LNCAP (cell line): ENCODE results near the gene POFUT2.

Source experiments
- TF ChIP-seq, protein P1 (sequence below): fragments of 450-650 bp; IDR thresholded peaks from 2 replicates; pipeline ENCODE4 v1.5.1; 2017; ENCODE audit warnings: mild to moderate bottlenecking

POFUT2 gene

DNA sequence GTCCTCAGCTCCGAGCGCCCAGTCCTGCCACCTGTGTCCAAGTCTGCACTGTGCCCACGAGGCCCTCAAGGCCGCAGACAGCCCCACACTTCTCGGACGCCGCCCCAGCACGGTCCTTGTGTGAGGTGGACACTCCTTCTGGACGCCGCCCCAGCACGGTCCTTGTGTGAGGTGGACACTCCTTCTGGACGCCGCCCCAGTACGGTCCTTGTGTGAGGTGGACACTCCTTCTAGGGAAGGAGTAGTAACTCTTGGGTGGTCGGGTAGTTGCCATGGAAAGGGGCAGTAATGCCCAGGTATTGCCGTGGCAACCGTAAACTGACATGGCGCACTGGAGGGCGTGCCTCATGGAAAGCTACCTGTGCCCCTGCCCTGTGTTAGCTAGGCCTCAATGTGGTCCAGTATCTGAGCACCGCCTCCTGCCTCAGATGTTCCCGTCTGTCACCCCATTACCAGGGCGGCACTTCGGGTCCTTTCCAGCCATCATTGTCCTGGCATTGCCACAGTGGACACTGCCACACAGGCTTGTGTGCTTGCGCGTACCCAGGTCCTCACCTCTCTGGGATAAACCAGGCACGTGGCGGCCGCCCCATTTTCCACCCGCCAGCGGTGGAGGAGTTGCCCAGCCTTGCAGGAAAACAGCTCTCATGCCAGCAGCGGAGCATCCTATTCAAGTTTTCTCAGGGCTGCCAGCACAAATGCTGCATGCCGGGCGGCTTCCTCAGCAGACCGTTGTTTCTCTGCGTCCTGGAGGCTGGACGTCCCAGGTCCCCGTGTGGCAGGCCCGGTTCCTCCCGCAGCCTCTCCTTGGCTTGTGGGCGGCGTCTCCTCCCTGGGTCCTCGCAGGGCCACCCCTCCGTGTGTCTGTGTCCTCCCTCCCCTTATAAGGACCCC is 40.8 kb upstream of the POFUT2 start:
- TF ChIP-seq, protein P1, sequence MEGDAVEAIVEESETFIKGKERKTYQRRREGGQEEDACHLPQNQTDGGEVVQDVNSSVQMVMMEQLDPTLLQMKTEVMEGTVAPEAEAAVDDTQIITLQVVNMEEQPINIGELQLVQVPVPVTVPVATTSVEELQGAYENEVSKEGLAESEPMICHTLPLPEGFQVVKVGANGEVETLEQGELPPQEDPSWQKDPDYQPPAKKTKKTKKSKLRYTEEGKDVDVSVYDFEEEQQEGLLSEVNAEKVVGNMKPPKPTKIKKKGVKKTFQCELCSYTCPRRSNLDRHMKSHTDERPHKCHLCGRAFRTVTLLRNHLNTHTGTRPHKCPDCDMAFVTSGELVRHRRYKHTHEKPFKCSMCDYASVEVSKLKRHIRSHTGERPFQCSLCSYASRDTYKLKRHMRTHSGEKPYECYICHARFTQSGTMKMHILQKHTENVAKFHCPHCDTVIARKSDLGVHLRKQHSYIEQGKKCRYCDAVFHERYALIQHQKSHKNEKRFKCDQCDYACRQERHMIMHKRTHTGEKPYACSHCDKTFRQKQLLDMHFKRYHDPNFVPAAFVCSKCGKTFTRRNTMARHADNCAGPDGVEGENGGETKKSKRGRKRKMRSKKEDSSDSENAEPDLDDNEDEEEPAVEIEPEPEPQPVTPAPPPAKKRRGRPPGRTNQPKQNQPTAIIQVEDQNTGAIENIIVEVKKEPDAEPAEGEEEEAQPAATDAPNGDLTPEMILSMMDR: no peak

DNA sequence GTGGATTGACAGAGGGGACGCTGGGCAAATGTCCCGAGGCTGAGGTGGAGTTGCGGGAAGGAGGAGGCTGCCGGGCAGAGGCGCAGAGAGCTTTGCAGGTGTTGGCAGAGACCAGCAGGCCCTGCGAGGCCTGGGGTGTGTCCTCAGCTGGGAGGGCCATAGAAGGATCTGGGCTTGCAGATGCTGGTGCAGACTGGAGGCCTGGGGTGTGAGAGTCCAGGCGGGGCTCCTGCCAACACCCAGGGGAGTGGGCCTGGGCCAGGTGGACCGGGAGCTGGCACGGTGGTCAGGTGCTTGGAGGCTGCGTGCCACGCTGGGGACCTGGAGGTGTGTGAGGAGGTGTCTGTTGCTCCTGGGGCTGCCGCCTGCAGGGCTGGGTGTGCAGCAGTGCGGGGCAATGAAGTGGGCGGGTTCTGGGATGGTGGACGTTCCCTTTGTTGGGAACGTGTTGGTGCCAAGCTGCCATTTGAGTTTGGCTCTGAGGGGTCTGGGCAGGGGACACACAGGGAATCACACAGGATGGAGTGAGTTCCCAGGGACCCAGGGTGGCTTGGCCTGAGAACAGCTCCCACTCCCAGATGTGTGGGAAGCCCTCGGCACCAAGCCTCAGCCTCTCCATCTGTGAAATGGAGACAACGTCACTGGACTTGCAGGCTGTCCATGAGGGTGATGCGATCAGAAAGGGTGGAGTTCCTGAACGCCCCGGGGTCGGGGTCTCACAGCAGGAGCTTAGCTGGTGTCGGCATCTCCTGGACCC is 39.9 kb upstream of the POFUT2 start:
- TF ChIP-seq, protein P1: no peak

DNA sequence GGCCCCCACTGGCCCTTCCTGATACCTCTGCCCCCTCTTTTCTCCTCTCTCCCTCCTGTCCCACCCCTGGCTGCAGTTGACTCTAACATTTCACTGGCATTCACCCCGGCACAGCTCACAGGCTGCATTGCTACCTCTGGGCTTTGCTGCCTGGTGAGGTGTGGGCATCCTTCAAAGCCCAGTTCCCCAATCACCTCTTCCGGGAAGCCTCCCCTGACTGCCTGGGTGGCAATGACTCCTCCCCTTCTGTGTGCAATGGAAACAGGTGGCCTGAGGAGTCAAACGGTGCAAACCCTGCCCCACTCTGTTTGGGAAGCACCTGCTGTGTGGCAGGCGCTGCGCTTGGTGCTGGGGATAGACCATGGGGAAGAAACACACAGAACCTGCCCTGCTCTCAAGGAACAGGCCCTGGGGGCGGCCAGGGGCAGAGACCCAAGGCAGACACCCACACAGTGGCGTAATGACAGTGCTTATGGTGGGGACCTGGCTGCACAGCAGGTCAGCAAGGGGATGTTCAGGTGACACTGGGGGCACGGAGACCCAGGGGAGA is 39.3 kb upstream of the POFUT2 start:
- TF ChIP-seq, protein P1: no peak

DNA sequence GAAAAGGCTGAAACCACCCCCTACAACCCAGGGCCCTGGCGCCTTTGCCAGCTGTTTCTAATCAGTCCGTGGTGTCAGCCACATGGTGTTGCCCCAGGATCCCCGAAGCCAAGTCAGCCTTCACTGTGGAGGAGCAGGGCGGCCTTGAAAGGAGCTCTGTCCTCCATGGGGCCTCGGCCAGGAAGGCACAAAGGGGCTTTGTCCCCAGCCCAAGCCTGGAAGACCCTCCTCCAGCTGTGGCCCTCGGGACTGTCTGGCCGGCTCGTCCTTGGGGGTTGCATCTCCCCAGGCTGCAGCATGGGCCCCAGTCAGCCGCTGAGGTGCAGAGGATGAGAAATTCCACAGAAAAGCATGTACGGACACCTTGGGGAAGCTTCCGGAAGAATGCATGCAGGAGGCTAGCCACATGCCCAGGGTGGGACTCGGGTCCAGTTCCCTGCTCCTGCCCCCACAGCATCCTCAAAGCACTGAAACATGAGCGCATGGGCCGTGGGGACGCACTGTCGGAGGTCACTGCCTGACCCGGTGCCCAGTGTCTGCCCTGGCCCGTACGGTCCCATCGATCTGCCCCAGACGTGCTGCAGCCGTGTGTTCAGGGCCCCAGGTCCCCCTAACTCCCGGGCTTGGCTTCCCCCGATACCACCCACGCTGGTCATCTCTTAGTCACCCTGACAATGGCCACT is 38.6 kb upstream of the POFUT2 start:
- TF ChIP-seq, protein P1: no peak

DNA sequence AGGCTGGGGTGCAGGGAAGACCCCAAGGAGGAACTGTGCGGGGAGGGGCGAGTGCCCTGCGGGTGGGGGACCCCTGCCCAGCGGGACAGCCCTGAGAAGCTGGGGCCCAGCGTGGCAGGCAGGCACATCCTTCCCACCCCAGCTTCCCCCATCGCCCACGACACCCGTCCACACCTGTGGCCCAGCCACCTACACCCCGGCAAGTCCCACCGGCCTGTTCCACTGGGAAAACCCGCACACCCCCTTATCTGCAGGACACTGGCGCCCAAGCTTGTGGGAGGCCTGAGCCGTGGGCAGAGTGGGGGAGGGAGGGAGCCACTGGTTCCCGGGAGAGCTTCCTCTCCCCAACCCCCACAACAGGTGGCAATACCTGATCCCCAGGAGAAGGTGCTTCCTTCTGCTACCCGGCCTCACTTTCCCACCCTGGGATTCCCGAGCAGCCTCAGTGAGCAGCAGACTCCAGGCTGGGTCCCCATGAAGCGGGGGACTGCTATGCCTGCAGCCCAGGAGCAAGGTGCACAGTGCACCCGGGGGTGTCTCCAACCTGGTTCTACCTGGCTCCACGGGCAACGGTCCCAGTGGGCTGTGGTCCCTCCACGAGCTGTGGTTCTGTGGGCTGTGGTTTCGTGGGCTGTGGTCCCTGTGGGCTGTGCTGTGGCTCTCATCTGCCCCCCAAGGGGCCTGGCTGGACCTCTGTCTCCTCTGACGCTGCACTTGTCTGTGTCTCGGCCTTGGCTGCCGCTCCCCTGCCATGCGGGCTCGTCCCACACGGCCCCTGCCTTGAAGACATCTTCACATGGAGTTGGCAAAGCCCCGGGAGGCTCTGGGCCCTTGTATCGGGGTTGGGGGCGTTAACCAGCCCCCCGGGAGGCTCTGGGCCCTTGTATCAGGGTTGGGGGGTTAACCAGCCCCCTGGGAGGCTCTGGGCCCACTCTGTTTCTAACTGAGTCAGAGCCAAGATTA is 37.8 kb upstream of the POFUT2 start:
- TF ChIP-seq, protein P1: no peak

DNA sequence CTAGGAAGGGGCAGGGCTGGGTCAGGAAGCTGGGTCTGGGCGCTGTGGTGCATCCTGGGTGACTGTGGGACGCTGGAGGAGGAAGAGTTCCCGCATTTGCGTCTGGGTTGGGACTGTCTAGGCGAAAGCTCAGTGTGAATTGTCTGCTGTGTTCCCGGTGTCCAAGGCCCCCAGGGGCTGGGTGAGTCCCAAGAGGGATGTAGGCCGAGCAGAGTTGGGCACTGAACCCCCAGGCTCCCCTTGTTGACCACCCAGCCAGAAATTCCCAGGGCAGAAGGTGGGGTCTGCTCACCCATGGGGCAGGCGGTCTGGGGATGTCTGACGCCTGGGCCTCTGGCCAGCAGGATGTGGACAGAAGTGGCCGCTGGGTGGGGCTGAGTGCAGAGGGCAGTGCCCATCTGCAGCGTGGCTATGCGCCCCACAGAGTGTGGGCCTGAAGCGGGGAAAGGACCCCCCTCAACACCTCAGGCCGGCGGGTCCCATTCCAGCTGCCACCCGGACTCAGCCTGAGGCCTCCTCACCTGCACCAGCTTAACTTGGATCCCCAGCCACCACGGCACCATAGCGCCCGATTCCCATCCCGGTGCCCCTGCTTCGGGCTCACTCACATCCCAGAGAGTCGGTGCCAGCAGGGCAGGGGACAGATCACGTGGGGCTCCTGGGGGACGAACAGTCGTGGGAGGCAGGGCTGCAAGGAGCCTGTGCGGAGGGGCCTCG is 37.0 kb upstream of the POFUT2 start:
- TF ChIP-seq, protein P1: no peak
